HFFc6 (cell line): ENCODE results near the gene KIF13A. TPM values are rescaled to one million over a fixed set of nuclear protein-coding genes. Genes with fewer than 3 reads are reported as not detected.

Experiments used
- DNase-seq: peaks from one replicate; pipeline ENCODE4 v3.0.0-alpha.2; 2018
- H3K27ac Mint-ChIP-seq: 2 replicates; pipeline ENCODE4 v1.8.0; 2020; ENCODE audit warnings: mild to moderate bottlenecking, mixed read lengths
- H3K27me3 Mint-ChIP-seq: 2 replicates; pipeline ENCODE4 v1.8.0; 2021; ENCODE audit warnings: mild to moderate bottlenecking, moderate library complexity, mixed read lengths; ENCODE audit not compliant: insufficient read depth
- H3K36me3 Mint-ChIP-seq: 2 replicates; pipeline ENCODE4 v1.8.0; 2021; ENCODE audit warnings: low read depth, mixed read lengths
- H3K4me1 Mint-ChIP-seq: 2 replicates; pipeline ENCODE4 v1.8.0; 2020; ENCODE audit warnings: low read depth, mixed read lengths
- H3K4me3 Mint-ChIP-seq: 2 replicates; pipeline ENCODE4 v1.8.0; 2020; ENCODE audit warnings: mild to moderate bottlenecking, moderate library complexity, mixed read lengths
- H3K9me3 Mint-ChIP-seq: 2 replicates; pipeline ENCODE4 v1.8.0; 2020; ENCODE audit warnings: mild to moderate bottlenecking, mixed read lengths
- CTCF ChIP-seq: fragments of 200-600 bp; sonication (generic); IDR thresholded peaks from 2 replicates; pipeline ENCODE4 v1.5.0; 2021; ENCODE audit warnings: antibody characterized with exemption, mild to moderate bottlenecking
- total RNA-seq, 6 experiments: library from RNA; stranded (reverse); fragmentation: NEBNext Ultra II Directional; extraction: Animal tissue kit (Norgen Biotek cat#: 25700); gene quantifications; 2 replicates in 1 of 6; 3 replicates in 5 of 6; pipeline ENCODE4 v1.2.3, GENCODE V29; 2021

KIF13A gene
- total RNA-seq, 6 experiments from 2014 or later: 63.7 to 72.8 (median 66.4) TPM

GRCh38 chr6:17866876-17867444 is 120.5 kb downstream of the KIF13A start:
- H3K36me3 Mint-ChIP-seq: peaks cover 12% of the 10 kb centered on the region
- TF ChIP-seq CTCF: no peak
- H3K4me3 Mint-ChIP-seq: no peak overlapping the region; the same call in 1 of the 2 replicates
- peaks cover 90% of the 10 kb centered on the region for H3K4me1 Mint-ChIP-seq
- DNase-seq: no peak
- H3K27me3 Mint-ChIP-seq: no peaks in the 10 kb centered on the region; the same call in 1 of the 2 replicates
- no peaks in the 10 kb centered on the region for H3K9me3 Mint-ChIP-seq
- peak overlapping the region; percentile 80 for H3K27ac Mint-ChIP-seq

GRCh38 chr6:17865798-17866725 is 121.4 kb downstream of the KIF13A start:
- H3K36me3 Mint-ChIP-seq: peaks cover 5% of the 10 kb centered on the region; the same call in 1 of the 2 replicates
- no peaks in the 10 kb centered on the region for H3K9me3 Mint-ChIP-seq
- H3K27ac Mint-ChIP-seq: peak overlapping the region; percentile 96
- peak; percentile 98 for DNase-seq
- peaks cover 81% of the 10 kb centered on the region for H3K4me1 Mint-ChIP-seq
- H3K4me3 Mint-ChIP-seq: peak overlapping the region; percentile 72
- H3K27me3 Mint-ChIP-seq: no peaks in the 10 kb centered on the region; the same call in 1 of the 2 replicates
- no peak for TF ChIP-seq CTCF

GRCh38 chr6:17865243-17865642 is 122.2 kb downstream of the KIF13A start:
- Mint-ChIP-seq H3K9me3 (no peaks in the 10 kb centered on the region), H3K27ac (peak overlapping the region; percentile 96), H3K27me3 (no peaks in the 10 kb centered on the region; the same call in 1 of the 2 replicates)

GRCh38 chr6:17863901-17864754 is 123.3 kb downstream of the KIF13A start:
- H3K27ac Mint-ChIP-seq: peak overlapping the region; percentile 96
- no peaks in the 10 kb centered on the region; the same call in 1 of the 2 replicates for H3K27me3 Mint-ChIP-seq
- 0 out of 2 replicates have a peak, but pooled peaks cover 3% of the 10 kb centered on the region for H3K36me3 Mint-ChIP-seq
- peak; percentile 92 for DNase-seq
- peak overlapping the region; percentile 72 for H3K4me3 Mint-ChIP-seq
- no peak for TF ChIP-seq CTCF
- peaks cover 64% of the 10 kb centered on the region for H3K4me1 Mint-ChIP-seq
- H3K9me3 Mint-ChIP-seq: no peaks in the 10 kb centered on the region

More at GRCh38 chr6:17865243-17865642, 122.2 kb downstream of the KIF13A start:
- no peak for TF ChIP-seq CTCF
- peaks cover 75% of the 10 kb centered on the region for H3K4me1 Mint-ChIP-seq
- DNase-seq: no peak
- H3K36me3 Mint-ChIP-seq: 0 out of 2 replicates have a peak, but pooled peaks cover 5% of the 10 kb centered on the region
- peak overlapping the region; percentile 72 for H3K4me3 Mint-ChIP-seq

- no peaks in the 10 kb centered on the region for H3K27me3 Mint-ChIP-seq
- no peaks in the 10 kb centered on the region for H3K9me3 Mint-ChIP-seq
- no peak overlapping the region for H3K27ac Mint-ChIP-seq
- no peak overlapping the region for H3K4me3 Mint-ChIP-seq
- peaks cover 16% of the 10 kb centered on the region; the same call in 1 of the 2 replicates for H3K36me3 Mint-ChIP-seq
- TF ChIP-seq CTCF: no peak
- no peak for DNase-seq
- peaks cover 49% of the 10 kb centered on the region for H3K4me1 Mint-ChIP-seq
These were observed 126.1 kb downstream of the KIF13A start for GRCh38 chr6:17861361-17861760.
